Colonic mucosa (tissue), 4 donors: ENCODE results near the gene TMEM41A. TPM values are rescaled to one million over a fixed set of nuclear protein-coding genes. Genes with fewer than 3 reads are reported as not detected.

ENCODE experiments used
- DNase-seq: peaks from one replicate; pipeline ENCODE4 v3.0.0-alpha.2; 2020
- H3K27ac ChIP-seq: fragments of 200-600 bp; one replicate; pipeline ENCODE4 v1.8.0; 2021
- H3K27me3 ChIP-seq: fragments of 200-600 bp; one replicate; pipeline ENCODE4 v1.8.0; 2021
- H3K36me3 ChIP-seq: fragments of 200-600 bp; one replicate; pipeline ENCODE4 v1.8.0; 2021
- H3K4me1 ChIP-seq: fragments of 200-600 bp; one replicate; pipeline ENCODE4 v1.8.0; 2021; ENCODE audit warnings: mild to moderate bottlenecking
- H3K4me3 ChIP-seq: fragments of 200-600 bp; one replicate; pipeline ENCODE4 v1.8.0; 2021
- H3K9ac ChIP-seq, 2 donors: one replicate each; pipeline ENCODE4 v1.7.0; 2013; ENCODE audit warnings: control low read depth in 2 of 2, low read depth in 2 of 2, low read length in 2 of 2
- H3K9me3 ChIP-seq: fragments of 200-600 bp; one replicate; pipeline ENCODE4 v1.8.0; 2021
- intact Hi-C: fragments of 100-400 bp; cut with DNase I; formaldehyde crosslinking; loops from one replicate; pipeline ENCODE4 v1.14.1; 2022
- total RNA-seq, 2 donors: library from RNA; stranded (reverse); fragmentation: NEBNext Ultra II Directional in 1 of 2; extraction: Animal tissue kit (Norgen Biotek cat#: 25700) in 1 of 2; gene quantifications; one replicate each; pipeline ENCODE4 v1.2.1, GENCODE V29; 2021
- TF ChIP-seq, protein P1 (sequence below): fragments of 200-600 bp; IDR thresholded peaks from one replicate; pipeline ENCODE4 v1.8.0; 2022; ENCODE audit warnings: antibody characterized with exemption, mild to moderate bottlenecking
- donor health status: healthy.
- donor health status: DM: no; HTN: no; CAD: no.
- donor health status: DM: no; HTN: no; CAD: no.

TMEM41A gene
- total RNA-seq, 2 donors from 2014 or later, result 14.8 to 22.4 TPM

DNA sequence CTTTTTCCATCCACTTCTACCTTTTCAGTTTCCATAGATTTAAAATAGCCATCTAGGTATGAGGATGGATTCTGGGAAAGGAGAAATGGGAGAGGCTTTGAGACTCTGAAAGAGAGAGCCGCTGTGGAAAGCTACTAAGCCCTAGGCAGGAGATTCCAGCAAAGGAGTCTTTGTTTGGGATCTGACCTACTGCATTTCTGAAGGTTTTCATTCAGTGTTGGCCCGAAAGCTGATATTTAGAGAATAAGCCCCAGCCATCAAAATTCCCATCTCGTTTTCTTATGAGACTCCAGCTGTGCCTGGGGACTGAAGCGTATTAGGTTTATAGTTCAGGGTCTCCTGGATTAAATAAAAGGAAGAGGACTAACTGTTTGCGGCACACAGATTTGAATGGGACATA is 34.1 kb upstream of the TMEM41A start:
- Histone ChIP-seq H3K4me1 (peaks cover 6% of the 10 kb centered on the region), H3K36me3 (no peaks in the 10 kb centered on the region)

DNA sequence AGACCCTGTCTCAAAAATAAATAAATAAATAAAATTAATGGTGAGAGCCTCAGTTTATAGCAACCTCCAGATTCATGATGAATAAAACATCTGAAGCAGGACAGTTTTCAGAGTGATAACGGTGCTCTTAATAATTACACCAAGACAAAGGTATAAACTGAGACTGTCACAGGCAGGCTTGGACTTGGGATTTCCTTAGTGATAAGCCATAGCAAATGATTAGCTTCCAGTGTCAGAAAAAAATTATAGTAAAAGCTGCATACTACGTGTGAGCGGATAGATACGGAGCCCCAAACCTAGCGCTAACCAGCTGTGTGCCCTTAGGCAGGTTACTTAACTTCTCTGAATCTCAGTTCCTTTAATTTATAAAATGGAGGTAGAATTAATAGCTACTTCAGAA is 32.0 kb upstream of the TMEM41A start:
- intact Hi-C loops, result no loop called here
- H3K9ac ChIP-seq, result no peak overlapping the region
- no peak overlapping the region for H3K27ac ChIP-seq
- no peaks in the 10 kb centered on the region for H3K27me3 ChIP-seq
- H3K36me3 ChIP-seq, result no peaks in the 10 kb centered on the region
- H3K4me3 ChIP-seq, result no peak overlapping the region
- no peaks in the 10 kb centered on the region for H3K9me3 ChIP-seq
- TF ChIP-seq, protein P1, sequence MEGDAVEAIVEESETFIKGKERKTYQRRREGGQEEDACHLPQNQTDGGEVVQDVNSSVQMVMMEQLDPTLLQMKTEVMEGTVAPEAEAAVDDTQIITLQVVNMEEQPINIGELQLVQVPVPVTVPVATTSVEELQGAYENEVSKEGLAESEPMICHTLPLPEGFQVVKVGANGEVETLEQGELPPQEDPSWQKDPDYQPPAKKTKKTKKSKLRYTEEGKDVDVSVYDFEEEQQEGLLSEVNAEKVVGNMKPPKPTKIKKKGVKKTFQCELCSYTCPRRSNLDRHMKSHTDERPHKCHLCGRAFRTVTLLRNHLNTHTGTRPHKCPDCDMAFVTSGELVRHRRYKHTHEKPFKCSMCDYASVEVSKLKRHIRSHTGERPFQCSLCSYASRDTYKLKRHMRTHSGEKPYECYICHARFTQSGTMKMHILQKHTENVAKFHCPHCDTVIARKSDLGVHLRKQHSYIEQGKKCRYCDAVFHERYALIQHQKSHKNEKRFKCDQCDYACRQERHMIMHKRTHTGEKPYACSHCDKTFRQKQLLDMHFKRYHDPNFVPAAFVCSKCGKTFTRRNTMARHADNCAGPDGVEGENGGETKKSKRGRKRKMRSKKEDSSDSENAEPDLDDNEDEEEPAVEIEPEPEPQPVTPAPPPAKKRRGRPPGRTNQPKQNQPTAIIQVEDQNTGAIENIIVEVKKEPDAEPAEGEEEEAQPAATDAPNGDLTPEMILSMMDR, result no peak
- no peaks in the 10 kb centered on the region for H3K4me1 ChIP-seq
- no peak for DNase-seq

More for the DNA sequence above, 34.1 kb upstream of the TMEM41A start:
- Histone ChIP-seq H3K9me3 (no peaks in the 10 kb centered on the region), H3K27ac (no peak overlapping the region), H3K9ac (no peak overlapping the region), H3K4me3 (no peak overlapping the region), H3K27me3 (no peaks in the 10 kb centered on the region)
- no peak for DNase-seq
- intact Hi-C loops, result no loop called here
- TF ChIP-seq, protein P1, result no peak

DNA sequence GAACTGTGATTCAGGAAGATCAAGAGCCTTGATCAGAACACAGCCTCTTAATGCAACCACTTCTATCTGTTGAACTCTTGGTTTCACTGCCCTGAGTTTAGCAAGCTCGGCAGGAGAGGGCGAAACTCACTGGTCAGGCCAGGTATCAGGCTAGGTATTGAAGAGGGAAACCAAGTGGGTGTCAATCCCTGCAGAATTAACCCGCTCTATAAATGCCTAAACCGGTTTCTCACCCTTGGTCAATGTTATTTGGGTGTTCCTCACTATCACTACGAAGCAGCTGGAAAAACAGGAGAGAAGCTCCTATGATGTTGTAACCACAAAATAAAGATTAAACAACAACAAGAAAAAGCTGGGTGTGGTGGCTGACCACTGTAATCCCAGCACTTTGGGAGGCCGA is 29.7 kb upstream of the TMEM41A start:
- TF ChIP-seq, protein P1, result no peak
- Histone ChIP-seq H3K27ac (no peak overlapping the region), H3K27me3 (no peaks in the 10 kb centered on the region), H3K4me1 (no peaks in the 10 kb centered on the region), H3K4me3 (no peak overlapping the region), H3K9me3 (no peaks in the 10 kb centered on the region), H3K36me3 (no peaks in the 10 kb centered on the region), H3K9ac (no peak overlapping the region)
- no peak for DNase-seq
- intact Hi-C loops, result no loop called here

DNA sequence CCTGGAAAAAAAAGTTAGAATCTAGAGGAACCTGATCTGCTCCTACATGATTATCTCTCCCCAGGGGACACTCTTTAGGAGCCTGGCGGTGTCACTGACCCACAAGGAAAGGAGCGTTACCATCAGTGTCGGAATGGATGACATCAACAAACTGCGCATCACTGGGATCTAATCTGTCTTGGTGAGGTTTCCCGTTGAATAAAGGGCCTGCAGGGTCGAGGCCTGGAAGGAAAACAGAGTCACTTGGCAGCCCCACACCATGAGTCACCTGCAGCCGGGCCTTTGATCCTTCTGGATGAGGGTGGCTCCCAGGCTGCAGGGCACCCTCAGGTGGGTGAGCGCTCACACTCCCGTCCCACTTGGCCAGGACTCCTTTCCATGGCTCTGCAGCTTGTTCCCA is 28.5 kb upstream of the TMEM41A start:
- no peaks in the 10 kb centered on the region for H3K27me3 ChIP-seq
- no peaks in the 10 kb centered on the region for H3K36me3 ChIP-seq
- intact Hi-C loops, result no loop called here
- H3K9me3 ChIP-seq, result no peaks in the 10 kb centered on the region
- H3K9ac ChIP-seq, result no peak overlapping the region
- TF ChIP-seq, protein P1, result no peak
- no peaks in the 10 kb centered on the region for H3K4me1 ChIP-seq
- no peak for DNase-seq
- no peak overlapping the region for H3K27ac ChIP-seq
- H3K4me3 ChIP-seq, result no peak overlapping the region

DNA sequence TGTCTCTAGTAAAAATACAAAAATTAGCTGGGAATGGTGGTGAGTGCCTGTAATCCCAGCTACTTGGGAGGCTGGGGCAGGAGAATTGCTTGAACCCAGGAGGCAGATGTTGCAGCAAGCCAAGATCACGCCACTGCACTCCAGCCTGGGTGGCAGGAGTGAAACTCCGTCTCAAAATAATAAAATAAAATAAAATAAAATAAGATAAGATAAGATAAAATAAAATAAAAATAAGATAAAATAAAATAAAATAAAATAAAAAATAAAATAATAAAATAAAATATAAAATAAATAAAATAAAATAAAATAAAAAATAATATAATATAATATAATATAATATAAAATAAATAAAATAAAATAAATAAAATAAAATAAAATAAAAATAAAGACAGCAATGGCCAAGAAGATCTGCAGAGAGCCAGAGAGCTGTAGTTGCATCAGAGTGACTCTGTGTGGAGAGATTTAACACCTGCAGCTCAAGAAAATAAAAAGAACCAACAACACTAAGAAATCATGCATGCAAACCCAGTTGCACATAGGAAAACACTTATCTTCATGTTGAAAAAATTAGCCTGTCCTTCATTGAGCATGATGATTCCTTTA is 27.6 kb upstream of the TMEM41A start:
- Histone ChIP-seq H3K9me3 (no peaks in the 10 kb centered on the region), H3K27ac (no peak overlapping the region), H3K4me1 (no peaks in the 10 kb centered on the region), H3K36me3 (no peaks in the 10 kb centered on the region), H3K4me3 (no peak overlapping the region), H3K27me3 (no peaks in the 10 kb centered on the region), H3K9ac (no peak overlapping the region)
- TF ChIP-seq, protein P1, result no peak
- DNase-seq, result no peak
- intact Hi-C loops, result no loop called here
